ENCODE results near the gene WDR81. TPM values are rescaled to one million over a fixed set of nuclear protein-coding genes. Genes with fewer than 3 reads are reported as not detected.

Gene WDR81
- total and polyA plus RNA-seq, 2 donors (not counting 3 experiments of a cell fraction or from before 2014, with no cell fraction given), result 10.4 to 17.3 TPM

GRCh38 chr17:1762233-1762900, 37.9 kb downstream of the WDR81 start:
- BruUV-seq (replicated peaks), result no TSS peak
- H3K27ac ChIP-seq (ENCODE audit: insufficient read depth, low read depth, low read length), result no peak overlapping the region
- H2AFZ ChIP-seq (ENCODE audit: low read depth, low read length), result no peak overlapping the region
- peaks cover 4% of the 10 kb centered on the region for H3K4me1 ChIP-seq (ENCODE audit: control insufficient read depth, extremely low read depth, insufficient read depth, low read length)
- dilution Hi-C loops (cut with MboI; ENCODE audit: extremely low pct_ligation_motif_present, low sequenced_read_pairs), result no loop called here
- H3K27me3 ChIP-seq (ENCODE audit: control insufficient read depth in 2 of 2, insufficient read depth in 2 of 2, low read length in 2 of 2), result no peaks in the 10 kb centered on the region
- CTCF ChIA-PET, result interaction anchor here (1.6 to 2.2 kb wide), 2 partner anchors 8 to 21 kb away, joined by 5 to 10 read pairs; no protein-coding TSS in a partner anchor
- DNase-seq (ENCODE audit: low read depth, low spot score) (no peak), FAIRE-seq (no peak)
- intact Hi-C loops (cut with micrococcal nuclease), result no loop called here
- H4K20me1 ChIP-seq (replicated peaks; ENCODE audit: control insufficient read depth, extremely low read depth, insufficient read depth, low read length), result no peaks in the 10 kb centered on the region
- POLR2A ChIA-PET, result no interaction called here
- no peaks in the 10 kb centered on the region for H3K36me3 ChIP-seq (ENCODE audit: control insufficient read depth in 2 of 2, extremely low read depth in 1 of 2, insufficient read depth in 2 of 2, low read length in 2 of 2)
- no peaks in the 10 kb centered on the region for H3K9me3 ChIP-seq (replicated peaks; ENCODE audit: control insufficient read depth, insufficient read depth, low read length)
- H3K4me2 ChIP-seq (ENCODE audit: insufficient read depth, low read length), result no peak overlapping the region
- H3K79me2 ChIP-seq (ENCODE audit: control insufficient read depth, insufficient read depth, low read length), result no peaks in the 10 kb centered on the region
- H3K4me3 ChIP-seq (replicated peaks in 1 of 3; ENCODE audit: insufficient read depth in 1 of 3, low read depth in 1 of 3, low read length in 3 of 3), result no peak overlapping the region
- no peak for TF ChIP-seq GATA2 (IDR thresholded peaks at IDR 0.05; ENCODE audit: insufficient read depth, insufficient read length, low read depth, low read length)
- TF ChIP-seq POLR2AphosphoS5 (IDR thresholded peaks at IDR 0.05; ENCODE audit: insufficient read depth, low read depth, low read length), result no peak
- TF ChIP-seq JUN (IDR thresholded peaks at IDR 0.05; ENCODE audit: borderline replicate concordance, insufficient read depth, insufficient read length, low read depth), result no peak
- TF ChIP-seq FOS (IDR thresholded peaks at IDR 0.05; ENCODE audit: borderline replicate concordance, insufficient read depth, low read length), result no peak
- no peak for TF ChIP-seq POLR2A (IDR thresholded peaks at IDR 0.05; ENCODE audit: low read depth, low read length)
- no peak for TF ChIP-seq MYC (IDR thresholded peaks at IDR 0.05; ENCODE audit: low read depth, low read length)
- no peak for TF ChIP-seq EZH2 (IDR thresholded peaks at IDR 0.05; ENCODE audit: borderline replicate concordance, low read depth, low read length, severe bottlenecking)
- no peak for TF ChIP-seq CTCF (IDR thresholded peaks at IDR 0.05; ENCODE audit: extremely low read depth in 1 of 2, insufficient read depth in 1 of 2, low read depth in 1 of 2, low read length in 2 of 2)
- TF ChIP-seq MAX (IDR thresholded peaks at IDR 0.05; ENCODE audit: insufficient read depth, insufficient read length), result no peak
- no peak overlapping the region for H3K9ac ChIP-seq (replicated peaks; ENCODE audit: extremely low read depth, insufficient read depth, low read length)
- no peaks in the 10 kb centered on the region for H3K9me1 ChIP-seq (replicated peaks; ENCODE audit: control insufficient read depth, extremely low read depth, insufficient read depth, low read length)

Data from endothelial cell of umbilical vein (primary cell).